GM10266 (cell line): ENCODE measurements around the gene RPS26.

Experiments
- DNase-seq: peaks from one replicate; pipeline ENCODE4 v3.0.0; 2012; ENCODE audit errors: extremely low spot score
- TF ChIP-seq, protein P1 (sequence below): IDR thresholded peaks from 2 replicates; pipeline ENCODE4 v1.5.1; 2012; ENCODE audit warnings: mild to moderate bottlenecking, low read depth; ENCODE audit not compliant: control insufficient read depth, insufficient read depth; ENCODE audit errors: missing control alignments

Gene RPS26

DNA sequence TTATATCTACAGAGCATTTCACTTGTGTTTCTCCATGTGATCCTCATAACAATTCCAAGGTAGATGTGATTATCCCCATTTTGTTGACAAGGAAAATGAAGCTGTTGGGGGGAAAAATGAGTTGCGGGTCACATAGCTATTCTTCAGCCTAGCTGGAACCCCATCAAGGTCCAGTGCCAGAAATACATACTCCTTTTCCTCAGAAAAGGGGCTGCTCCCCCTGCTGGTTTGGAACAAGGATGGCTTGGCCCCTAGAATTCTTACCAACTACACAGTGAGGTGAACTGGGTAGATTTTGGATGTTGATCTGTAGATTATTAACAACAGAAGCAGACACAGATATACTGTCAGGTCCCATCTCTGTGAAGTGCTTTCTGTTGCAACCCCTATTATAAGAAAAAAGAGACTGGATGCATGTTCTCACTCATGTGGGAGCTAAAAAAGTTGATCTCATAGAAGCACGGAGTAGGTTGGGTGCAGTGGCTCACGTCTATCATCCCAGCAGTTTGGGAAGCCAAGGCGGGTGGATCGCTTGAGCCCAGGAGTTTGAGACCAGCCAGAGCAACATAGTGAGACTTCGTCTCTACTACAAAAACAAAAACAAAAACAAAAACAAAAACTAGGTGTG is 11.9 kb upstream of the RPS26 start:
- TF ChIP-seq, protein P1, sequence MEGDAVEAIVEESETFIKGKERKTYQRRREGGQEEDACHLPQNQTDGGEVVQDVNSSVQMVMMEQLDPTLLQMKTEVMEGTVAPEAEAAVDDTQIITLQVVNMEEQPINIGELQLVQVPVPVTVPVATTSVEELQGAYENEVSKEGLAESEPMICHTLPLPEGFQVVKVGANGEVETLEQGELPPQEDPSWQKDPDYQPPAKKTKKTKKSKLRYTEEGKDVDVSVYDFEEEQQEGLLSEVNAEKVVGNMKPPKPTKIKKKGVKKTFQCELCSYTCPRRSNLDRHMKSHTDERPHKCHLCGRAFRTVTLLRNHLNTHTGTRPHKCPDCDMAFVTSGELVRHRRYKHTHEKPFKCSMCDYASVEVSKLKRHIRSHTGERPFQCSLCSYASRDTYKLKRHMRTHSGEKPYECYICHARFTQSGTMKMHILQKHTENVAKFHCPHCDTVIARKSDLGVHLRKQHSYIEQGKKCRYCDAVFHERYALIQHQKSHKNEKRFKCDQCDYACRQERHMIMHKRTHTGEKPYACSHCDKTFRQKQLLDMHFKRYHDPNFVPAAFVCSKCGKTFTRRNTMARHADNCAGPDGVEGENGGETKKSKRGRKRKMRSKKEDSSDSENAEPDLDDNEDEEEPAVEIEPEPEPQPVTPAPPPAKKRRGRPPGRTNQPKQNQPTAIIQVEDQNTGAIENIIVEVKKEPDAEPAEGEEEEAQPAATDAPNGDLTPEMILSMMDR: peak; percentile 62
- peak; percentile 59 for DNase-seq

DNA sequence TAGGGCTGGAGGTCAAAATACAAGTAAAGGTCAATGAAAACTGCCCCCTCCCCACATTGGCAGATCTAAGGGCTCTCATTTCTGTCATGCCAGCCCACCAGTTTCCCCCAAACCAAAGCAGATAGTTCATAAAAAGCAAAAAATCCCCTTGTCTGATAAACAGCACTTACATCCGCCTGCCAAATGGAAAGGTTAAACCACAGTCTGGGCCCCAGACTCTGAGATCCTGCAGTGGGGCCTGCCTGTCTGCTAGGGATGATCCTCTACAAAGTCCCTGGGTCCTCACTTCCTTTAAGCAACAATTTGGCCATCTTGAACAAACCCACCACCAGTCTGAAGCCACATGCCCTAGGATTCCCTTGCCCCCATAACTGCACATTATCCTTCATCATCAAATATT is 9.7 kb upstream of the RPS26 start:
- TF ChIP-seq, protein P1: no peak
- no peak for DNase-seq

DNA sequence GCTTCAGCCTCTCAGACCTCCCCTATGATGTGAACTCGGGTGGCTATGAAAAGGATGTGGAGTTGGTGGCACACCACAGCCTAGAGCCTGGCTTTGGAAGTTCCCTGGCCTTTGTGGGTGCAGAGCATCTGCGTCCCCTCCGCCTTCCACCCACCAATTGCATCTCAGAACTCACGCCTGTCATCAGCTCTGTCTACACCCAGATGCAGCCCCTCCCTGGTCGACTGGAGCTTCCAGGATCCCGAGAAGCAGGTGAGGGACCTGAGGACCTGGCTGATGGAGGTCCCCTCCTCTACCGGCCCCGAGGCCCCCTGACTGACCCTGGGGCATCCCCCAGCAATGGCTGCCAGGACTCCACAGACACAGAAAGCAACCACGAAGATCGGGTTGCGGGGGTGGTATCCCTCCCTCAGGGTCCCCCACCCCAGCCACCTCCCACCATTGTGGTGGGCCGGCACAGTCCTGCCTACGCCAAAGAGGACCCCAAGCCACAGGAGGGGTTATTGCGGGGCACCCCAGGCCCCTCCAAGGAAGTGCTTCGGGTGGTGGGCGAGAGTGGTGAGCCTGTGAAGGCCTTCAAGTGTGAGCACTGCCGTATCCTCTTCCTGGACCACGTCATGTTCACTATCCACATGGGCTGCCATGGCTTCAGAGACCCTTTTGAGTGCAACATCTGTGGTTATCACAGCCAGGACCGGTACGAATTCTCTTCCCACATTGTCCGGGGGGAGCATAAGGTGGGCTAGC is 7.0 kb upstream of the RPS26 start:
- DNase-seq: no peak
- TF ChIP-seq, protein P1: no peak

DNA sequence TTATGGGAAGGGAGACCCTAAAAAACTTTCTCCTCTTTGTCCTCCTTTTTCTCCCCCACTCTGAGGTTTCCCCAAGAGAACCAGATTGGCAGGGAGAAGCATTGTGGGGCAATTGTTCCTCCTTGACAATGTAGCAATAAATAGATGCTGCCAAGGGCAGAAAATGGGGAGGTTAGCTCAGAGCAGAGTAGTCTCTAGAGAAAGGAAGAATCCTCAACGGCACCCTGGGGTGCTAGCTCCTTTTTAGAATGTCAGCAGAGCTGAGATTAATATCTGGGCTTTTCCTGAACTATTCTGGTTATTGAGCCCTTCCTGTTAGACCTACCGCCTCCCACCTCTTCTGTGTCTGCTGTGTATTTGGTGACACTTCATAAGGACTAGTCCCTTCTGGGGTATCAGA is 4.6 kb upstream of the RPS26 start:
- TF ChIP-seq, protein P1: no peak
- DNase-seq: no peak

DNA sequence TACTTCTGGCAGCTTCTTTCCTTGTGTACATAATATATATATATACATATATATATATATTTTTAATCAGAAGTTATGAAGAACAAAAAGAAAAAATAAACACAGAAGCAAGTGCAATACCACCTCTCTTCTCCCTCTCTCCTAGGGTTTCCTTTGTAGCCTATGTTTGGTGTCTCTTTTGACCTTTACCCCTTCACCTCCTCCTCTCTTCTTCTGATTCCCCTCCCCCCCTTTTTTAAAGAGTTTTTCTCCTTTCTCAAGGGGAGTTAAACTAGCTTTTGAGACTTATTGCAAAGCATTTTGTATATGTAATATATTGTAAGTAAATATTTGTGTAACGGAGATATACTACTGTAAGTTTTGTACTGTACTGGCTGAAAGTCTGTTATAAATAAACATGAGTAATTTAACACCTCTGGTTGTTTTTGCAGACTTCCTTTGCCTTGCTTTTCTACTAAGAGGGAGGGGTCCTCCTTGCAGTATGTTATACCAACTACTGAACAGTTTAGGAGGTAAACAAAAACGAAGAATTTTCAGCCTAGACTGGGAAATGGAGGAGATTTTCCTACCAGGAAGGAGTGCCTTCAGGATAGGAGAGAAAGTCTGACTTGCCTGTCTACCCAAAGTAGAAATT is 3.6 kb upstream of the RPS26 start:
- TF ChIP-seq, protein P1: no peak

DNA sequence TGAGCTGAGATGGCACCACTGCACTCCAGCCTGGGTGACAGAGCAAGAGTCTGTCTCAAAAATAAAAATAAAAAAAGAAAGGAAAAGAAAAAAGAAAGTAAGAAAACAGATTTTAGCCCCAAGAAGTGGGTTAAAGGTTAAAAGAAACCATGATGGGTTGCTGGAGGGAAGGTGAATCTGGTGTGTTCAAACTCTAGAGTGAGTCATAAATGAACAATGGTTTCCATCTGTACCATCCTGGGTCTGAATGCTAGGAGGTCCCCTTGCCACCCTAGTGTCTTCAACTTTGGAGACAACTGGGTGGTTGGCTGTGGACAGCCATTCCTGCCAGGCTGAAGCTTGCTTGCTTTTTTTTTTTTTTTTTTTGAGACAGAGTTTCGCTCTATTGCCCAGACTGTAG is 1.6 kb upstream of the RPS26 start:
- DNase-seq: no peak
- TF ChIP-seq, protein P1: no peak

More for the DNA sequence above, 3.6 kb upstream of the RPS26 start:
- no peak for DNase-seq
